ENCODE measurements around the gene MMP24OS. TPM values are rescaled to one million over a fixed set of nuclear protein-coding genes. Genes with fewer than 3 reads are reported as not detected.
"Not testable (repeated sequence)": the region's sequence is repeated elsewhere in the genome, so short reads cannot be mapped to it uniquely, and the experiment has no call there.

MMP24OS gene
- total RNA-seq, 1 donor from 2014 or later, result 4.2 TPM

- peak overlapping the region in 1 of 3 donors; percentile 29 for H3K4me3 ChIP-seq (ENCODE audit: low read length in 3 of 3)
These were observed 40.7 kb upstream of the MMP24OS start for GRCh38 chr20:35318502-35319157.

GRCh38 chr20:35317416-35318210, 39.7 kb upstream of the MMP24OS start:
- no peaks in the 10 kb centered on the region for H3K9me3 ChIP-seq (ENCODE audit: control insufficient read depth in 3 of 3, low read length in 3 of 3)
- peak overlapping the region in 1 of 3 donors; percentile 1 for H3K9ac ChIP-seq (ENCODE audit: low read depth in 1 of 3, low read length in 3 of 3)
- H3K27ac ChIP-seq (ENCODE audit: low read depth, low read length), result peak overlapping the region; percentile 69
- peaks cover 0 to 8% (median 3%) of the 10 kb centered on the region in 3 donors for H3K36me3 ChIP-seq (ENCODE audit: control insufficient read depth in 3 of 3, insufficient read depth in 3 of 3, low read length in 3 of 3)
- no peak overlapping the region for H3K4me3 ChIP-seq (ENCODE audit: low read length in 3 of 3)
- no peaks in the 10 kb centered on the region for H3K27me3 ChIP-seq (ENCODE audit: control insufficient read depth in 3 of 3, insufficient read depth in 3 of 3, low read length in 3 of 3)
- peaks cover 8 to 25% (median 16%) of the 10 kb centered on the region in 3 donors for H3K4me1 ChIP-seq (ENCODE audit: control insufficient read depth in 3 of 3, insufficient read depth in 3 of 3, low read length in 3 of 3)

More at GRCh38 chr20:35318502-35319157, 40.7 kb upstream of the MMP24OS start:
- peak overlapping the region; percentile 13 to 42 (median 17) for H3K9ac ChIP-seq (ENCODE audit: low read depth in 1 of 3, low read length in 3 of 3)
- peaks cover 8 to 25% (median 16%) of the 10 kb centered on the region in 3 donors for H3K4me1 ChIP-seq (ENCODE audit: control insufficient read depth in 3 of 3, insufficient read depth in 3 of 3, low read length in 3 of 3)
- H3K27me3 ChIP-seq (ENCODE audit: control insufficient read depth in 3 of 3, insufficient read depth in 3 of 3, low read length in 3 of 3), result no peaks in the 10 kb centered on the region
- no peaks in the 10 kb centered on the region for H3K9me3 ChIP-seq (ENCODE audit: control insufficient read depth in 3 of 3, low read length in 3 of 3)
- peaks cover 0 to 9% (median 3%) of the 10 kb centered on the region in 3 donors for H3K36me3 ChIP-seq (ENCODE audit: control insufficient read depth in 3 of 3, insufficient read depth in 3 of 3, low read length in 3 of 3)
- H3K27ac ChIP-seq (ENCODE audit: low read depth, low read length), result peak overlapping the region; percentile 69

DNA sequence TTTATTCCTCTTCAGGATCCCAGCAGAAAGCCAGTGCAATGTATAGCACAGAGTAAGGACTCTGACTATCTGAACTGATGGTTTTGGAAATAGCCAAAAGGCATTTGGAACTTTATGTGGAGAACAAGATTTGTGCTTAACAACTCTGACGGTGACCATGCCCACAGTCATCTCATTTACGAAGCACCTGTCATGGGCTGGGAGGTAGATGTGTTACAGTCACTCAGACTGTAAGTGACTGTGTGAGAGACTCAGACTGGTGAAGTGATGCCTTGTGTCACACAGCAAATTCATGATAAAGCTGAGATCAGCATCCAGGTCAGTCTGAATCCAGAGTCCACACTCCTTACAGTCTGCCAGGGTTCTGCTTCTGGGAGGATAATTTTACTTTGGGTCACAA, 38.2 kb upstream of the MMP24OS start:
- no peak overlapping the region for H3K27ac ChIP-seq (ENCODE audit: low read depth, low read length)
- no peak overlapping the region for H3K4me3 ChIP-seq (ENCODE audit: low read length in 3 of 3)
- H3K4me1 ChIP-seq (ENCODE audit: control insufficient read depth in 3 of 3, insufficient read depth in 3 of 3, low read length in 3 of 3), result peaks cover 8 to 25% (median 16%) of the 10 kb centered on the region in 3 donors
- peak overlapping the region in 1 of 3 donors; percentile 16 for H3K9ac ChIP-seq (ENCODE audit: low read depth in 1 of 3, low read length in 3 of 3)
- H3K36me3 ChIP-seq (ENCODE audit: control insufficient read depth in 3 of 3, insufficient read depth in 3 of 3, low read length in 3 of 3), result peaks cover 0 to 12% (median 5%) of the 10 kb centered on the region in 3 donors
- no peaks in the 10 kb centered on the region for H3K27me3 ChIP-seq (ENCODE audit: control insufficient read depth in 3 of 3, insufficient read depth in 3 of 3, low read length in 3 of 3)
- H3K9me3 ChIP-seq (ENCODE audit: control insufficient read depth in 3 of 3, low read length in 3 of 3), result no peaks in the 10 kb centered on the region

DNA sequence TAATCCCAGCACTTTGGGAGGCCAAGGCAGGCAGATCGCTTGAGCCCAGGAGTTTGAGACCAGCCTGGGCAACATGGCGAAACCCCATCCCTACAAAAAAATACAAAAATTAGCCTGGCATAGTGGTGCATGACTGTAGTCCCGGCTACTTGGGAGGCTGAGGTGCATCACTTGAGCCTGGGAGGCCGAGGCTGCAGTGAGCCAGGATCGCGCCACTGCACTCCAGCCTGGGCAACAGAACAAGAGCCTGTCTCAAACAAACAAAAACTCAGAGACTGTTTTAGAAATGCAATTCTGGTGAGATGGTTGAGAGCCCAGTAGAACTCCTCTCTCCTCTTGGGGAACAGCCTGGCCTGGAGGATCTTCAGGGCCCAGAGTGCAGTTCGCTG, 37.7 kb upstream of the MMP24OS start:
- not testable (repeated sequence) for H3K27ac ChIP-seq (ENCODE audit: low read depth, low read length); H3K27me3 ChIP-seq (ENCODE audit: control insufficient read depth in 3 of 3, insufficient read depth in 3 of 3, low read length in 3 of 3); H3K4me3 ChIP-seq (ENCODE audit: low read length in 3 of 3); H3K9me3 ChIP-seq (ENCODE audit: control insufficient read depth in 3 of 3, low read length in 3 of 3)
- H3K4me1 ChIP-seq (ENCODE audit: control insufficient read depth in 3 of 3, insufficient read depth in 3 of 3, low read length in 3 of 3), result peaks cover 8 to 23% (median 16%) of the 10 kb centered on the region in 3 donors
- peaks cover 0 to 12% (median 5%) of the 10 kb centered on the region in 3 donors for H3K36me3 ChIP-seq (ENCODE audit: control insufficient read depth in 3 of 3, insufficient read depth in 3 of 3, low read length in 3 of 3)
- H3K9ac ChIP-seq (ENCODE audit: low read depth in 1 of 3, low read length in 3 of 3), result peak overlapping the region in 1 of 3 donors; percentile 16

GRCh38 chr20:35314816-35315631, 37.1 kb upstream of the MMP24OS start:
- Histone ChIP-seq H3K36me3 (ENCODE audit: control insufficient read depth in 3 of 3, insufficient read depth in 3 of 3, low read length in 3 of 3) (peaks cover 0 to 12% (median 5%) of the 10 kb centered on the region in 3 donors), H3K9me3 (ENCODE audit: control insufficient read depth in 3 of 3, low read length in 3 of 3) (no peaks in the 10 kb centered on the region), H3K4me3 (ENCODE audit: low read length in 3 of 3) (no peak overlapping the region), H3K27me3 (ENCODE audit: control insufficient read depth in 3 of 3, insufficient read depth in 3 of 3, low read length in 3 of 3) (no peaks in the 10 kb centered on the region), H3K4me1 (ENCODE audit: control insufficient read depth in 3 of 3, insufficient read depth in 3 of 3, low read length in 3 of 3) (peaks cover 8 to 22% (median 16%) of the 10 kb centered on the region in 3 donors), H3K27ac (ENCODE audit: low read depth, low read length) (no peak overlapping the region), H3K9ac (ENCODE audit: low read depth in 1 of 3, low read length in 3 of 3) (no peak overlapping the region)

GRCh38 chr20:35312318-35312717, 34.4 kb upstream of the MMP24OS start:
- H3K9ac ChIP-seq (ENCODE audit: low read depth in 1 of 3, low read length in 3 of 3), result no peak overlapping the region
- no peak overlapping the region for H3K4me3 ChIP-seq (ENCODE audit: low read length in 3 of 3)
- H3K4me1 ChIP-seq (ENCODE audit: control insufficient read depth in 3 of 3, insufficient read depth in 3 of 3, low read length in 3 of 3), result peaks cover 9 to 14% (median 11%) of the 10 kb centered on the region in 3 donors
- H3K36me3 ChIP-seq (ENCODE audit: control insufficient read depth in 3 of 3, insufficient read depth in 3 of 3, low read length in 3 of 3), result peaks cover 0 to 14% (median 5%) of the 10 kb centered on the region in 3 donors
- H3K9me3 ChIP-seq (ENCODE audit: control insufficient read depth in 3 of 3, low read length in 3 of 3), result no peaks in the 10 kb centered on the region
- H3K27me3 ChIP-seq (ENCODE audit: control insufficient read depth in 3 of 3, insufficient read depth in 3 of 3, low read length in 3 of 3), result no peaks in the 10 kb centered on the region
- no peak overlapping the region for H3K27ac ChIP-seq (ENCODE audit: low read depth, low read length)

GRCh38 chr20:35311822-35312221, 33.9 kb upstream of the MMP24OS start:
- no peak overlapping the region for H3K4me3 ChIP-seq (ENCODE audit: low read length in 3 of 3)
- H3K36me3 ChIP-seq (ENCODE audit: control insufficient read depth in 3 of 3, insufficient read depth in 3 of 3, low read length in 3 of 3), result peaks cover 0 to 14% (median 5%) of the 10 kb centered on the region in 3 donors
- H3K9ac ChIP-seq (ENCODE audit: low read depth in 1 of 3, low read length in 3 of 3), result no peak overlapping the region
- H3K27ac ChIP-seq (ENCODE audit: low read depth, low read length), result no peak overlapping the region
- no peaks in the 10 kb centered on the region for H3K9me3 ChIP-seq (ENCODE audit: control insufficient read depth in 3 of 3, low read length in 3 of 3)
- H3K4me1 ChIP-seq (ENCODE audit: control insufficient read depth in 3 of 3, insufficient read depth in 3 of 3, low read length in 3 of 3), result peaks cover 9 to 19% (median 16%) of the 10 kb centered on the region in 3 donors
- no peaks in the 10 kb centered on the region for H3K27me3 ChIP-seq (ENCODE audit: control insufficient read depth in 3 of 3, insufficient read depth in 3 of 3, low read length in 3 of 3)

GRCh38 chr20:35311409-35311808, 33.5 kb upstream of the MMP24OS start:
- H3K27me3 ChIP-seq (ENCODE audit: control insufficient read depth in 3 of 3, insufficient read depth in 3 of 3, low read length in 3 of 3), result no peaks in the 10 kb centered on the region
- H3K9ac ChIP-seq (ENCODE audit: low read depth in 1 of 3, low read length in 3 of 3), result no peak overlapping the region
- peaks cover 0 to 14% (median 7%) of the 10 kb centered on the region in 3 donors for H3K36me3 ChIP-seq (ENCODE audit: control insufficient read depth in 3 of 3, insufficient read depth in 3 of 3, low read length in 3 of 3)
- H3K9me3 ChIP-seq (ENCODE audit: control insufficient read depth in 3 of 3, low read length in 3 of 3), result no peaks in the 10 kb centered on the region
- no peak overlapping the region for H3K27ac ChIP-seq (ENCODE audit: low read depth, low read length)
- H3K4me1 ChIP-seq (ENCODE audit: control insufficient read depth in 3 of 3, insufficient read depth in 3 of 3, low read length in 3 of 3), result peaks cover 9 to 23% (median 20%) of the 10 kb centered on the region in 3 donors
- no peak overlapping the region for H3K4me3 ChIP-seq (ENCODE audit: low read length in 3 of 3)

- Histone ChIP-seq H3K27ac (ENCODE audit: low read depth, low read length) (peak overlapping the region; percentile 74), H3K36me3 (ENCODE audit: control insufficient read depth in 3 of 3, insufficient read depth in 3 of 3, low read length in 3 of 3) (peaks cover 0 to 11% (median 7%) of the 10 kb centered on the region in 3 donors), H3K4me3 (ENCODE audit: low read length in 3 of 3) (no peak overlapping the region), H3K27me3 (ENCODE audit: control insufficient read depth in 3 of 3, insufficient read depth in 3 of 3, low read length in 3 of 3) (no peaks in the 10 kb centered on the region), H3K9ac (ENCODE audit: low read depth in 1 of 3, low read length in 3 of 3) (peak overlapping the region in 2 of 3 donors; percentile 27 to 40), H3K4me1 (ENCODE audit: control insufficient read depth in 3 of 3, insufficient read depth in 3 of 3, low read length in 3 of 3) (peaks cover 11 to 50% (median 38%) of the 10 kb centered on the region in 3 donors), H3K9me3 (ENCODE audit: control insufficient read depth in 3 of 3, low read length in 3 of 3) (no peaks in the 10 kb centered on the region)
These were observed 30.0 kb upstream of the MMP24OS start for GRCh38 chr20:35307666-35308653.

All from skeletal muscle tissue (tissue), 4 donors.